ENCODE results near the gene IGFBP4. TPM values are rescaled to one million over a fixed set of nuclear protein-coding genes. Genes with fewer than 3 reads are reported as not detected.

Gene IGFBP4
- total and polyA plus RNA-seq, 4 donors: 197 to 565 (median 215) TPM

- no peaks in the 10 kb centered on the region for H3K36me3 ChIP-seq (ENCODE audit: control insufficient read depth in 4 of 4, insufficient read depth in 4 of 4, low read length in 4 of 4)
- no peak overlapping the region for H3K27ac ChIP-seq (ENCODE audit: low read depth in 1 of 2, low read length in 1 of 2)
- H3K9ac ChIP-seq (ENCODE audit: insufficient read depth in 1 of 2, low read length in 2 of 2): no peak overlapping the region
- no peak overlapping the region for H3K4me3 ChIP-seq
- 85 to 86% methylated on average over 7 of the region's 7 CpGs for WGBS, 2 donors
- peaks cover 0 to 4% (median 0%) of the 10 kb centered on the region in 3 donors for H3K27me3 ChIP-seq (ENCODE audit: control insufficient read depth in 3 of 3, insufficient read depth in 3 of 3, low read length in 2 of 3)
- peaks cover 0 to 18% (median 0%) of the 10 kb centered on the region in 5 donors for H3K4me1 ChIP-seq (ENCODE audit: control insufficient read depth in 5 of 5, insufficient read depth in 5 of 5, low read length in 5 of 5)
- ATAC-seq (ENCODE audit: insufficient read depth, low FRiP score) (no peak), DNase-seq (no peak)
- no peaks in the 10 kb centered on the region for H3K9me3 ChIP-seq (ENCODE audit: control insufficient read depth in 4 of 4, insufficient read depth in 3 of 4, low read length in 3 of 4)
- TF ChIP-seq, protein P1, sequence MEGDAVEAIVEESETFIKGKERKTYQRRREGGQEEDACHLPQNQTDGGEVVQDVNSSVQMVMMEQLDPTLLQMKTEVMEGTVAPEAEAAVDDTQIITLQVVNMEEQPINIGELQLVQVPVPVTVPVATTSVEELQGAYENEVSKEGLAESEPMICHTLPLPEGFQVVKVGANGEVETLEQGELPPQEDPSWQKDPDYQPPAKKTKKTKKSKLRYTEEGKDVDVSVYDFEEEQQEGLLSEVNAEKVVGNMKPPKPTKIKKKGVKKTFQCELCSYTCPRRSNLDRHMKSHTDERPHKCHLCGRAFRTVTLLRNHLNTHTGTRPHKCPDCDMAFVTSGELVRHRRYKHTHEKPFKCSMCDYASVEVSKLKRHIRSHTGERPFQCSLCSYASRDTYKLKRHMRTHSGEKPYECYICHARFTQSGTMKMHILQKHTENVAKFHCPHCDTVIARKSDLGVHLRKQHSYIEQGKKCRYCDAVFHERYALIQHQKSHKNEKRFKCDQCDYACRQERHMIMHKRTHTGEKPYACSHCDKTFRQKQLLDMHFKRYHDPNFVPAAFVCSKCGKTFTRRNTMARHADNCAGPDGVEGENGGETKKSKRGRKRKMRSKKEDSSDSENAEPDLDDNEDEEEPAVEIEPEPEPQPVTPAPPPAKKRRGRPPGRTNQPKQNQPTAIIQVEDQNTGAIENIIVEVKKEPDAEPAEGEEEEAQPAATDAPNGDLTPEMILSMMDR (IDR thresholded peaks at IDR 0.05; ENCODE audit: control extremely low read depth, extremely low read depth): no peak
Measured at GRCh38 chr17:40484973-40485530, 41.8 kb downstream of the IGFBP4 start.

DNA sequence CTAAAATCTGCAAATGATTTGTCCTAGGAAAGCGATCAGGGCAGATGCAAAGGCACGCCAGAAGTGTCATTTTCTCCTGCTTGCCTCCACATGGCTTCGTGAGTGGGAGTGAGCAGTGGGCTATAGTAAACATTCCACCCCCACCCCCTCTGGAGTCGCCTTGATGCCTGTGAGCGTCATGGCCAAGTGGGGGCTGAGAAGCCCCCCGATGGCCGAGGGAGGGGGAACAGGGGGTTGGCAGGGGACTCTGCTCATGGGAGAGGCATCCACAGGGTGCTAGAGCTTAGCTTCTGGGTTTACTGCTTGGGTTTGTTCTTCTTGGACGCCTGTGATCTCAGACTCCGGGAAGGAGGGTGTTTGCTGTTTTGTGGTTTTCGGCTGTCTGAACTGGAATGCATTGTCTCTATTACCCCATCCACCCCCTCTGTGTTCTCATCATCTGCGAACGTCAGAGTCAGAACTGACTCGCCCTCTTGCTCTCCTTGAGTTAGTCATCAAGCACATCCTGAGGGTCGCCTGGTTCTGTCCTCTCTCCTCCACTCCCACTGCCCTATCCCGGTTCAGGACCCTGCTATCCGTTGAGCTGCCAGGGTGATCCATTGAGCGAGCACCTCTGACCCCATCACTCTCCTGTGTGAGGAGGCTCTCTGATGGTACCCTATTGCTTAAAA is 42.7 kb downstream of the IGFBP4 start:
- DNase-seq: peak in 2 of 3 donors; percentile 37 to 51
- peaks cover 0 to 16% (median 5%) of the 10 kb centered on the region in 5 donors for H3K4me1 ChIP-seq (ENCODE audit: control insufficient read depth in 5 of 5, insufficient read depth in 5 of 5, low read length in 5 of 5)
- H3K27ac ChIP-seq (ENCODE audit: low read depth in 1 of 2, low read length in 1 of 2): peak overlapping the region; percentile 2 to 49
- H3K9me3 ChIP-seq (ENCODE audit: control insufficient read depth in 4 of 4, insufficient read depth in 3 of 4, low read length in 3 of 4): no peaks in the 10 kb centered on the region
- WGBS, 2 donors: 56 to 70% methylated on average over 17 of the region's 17 CpGs
- no peak overlapping the region for H3K9ac ChIP-seq (ENCODE audit: insufficient read depth in 1 of 2, low read length in 2 of 2)
- H3K27me3 ChIP-seq (ENCODE audit: control insufficient read depth in 3 of 3, insufficient read depth in 3 of 3, low read length in 2 of 3): peaks cover 0 to 4% (median 0%) of the 10 kb centered on the region in 3 donors
- TF ChIP-seq, protein P1 (IDR thresholded peaks at IDR 0.05; ENCODE audit: control extremely low read depth, extremely low read depth): no peak
- H3K4me3 ChIP-seq: no peak overlapping the region
- no peaks in the 10 kb centered on the region for H3K36me3 ChIP-seq (ENCODE audit: control insufficient read depth in 4 of 4, insufficient read depth in 4 of 4, low read length in 4 of 4)
- peak; percentile 67 for ATAC-seq (ENCODE audit: insufficient read depth, low FRiP score)

- Histone ChIP-seq H3K27ac (ENCODE audit: low read depth in 1 of 2, low read length in 1 of 2) (peak overlapping the region in 1 of 2 donors; percentile 46), H3K36me3 (ENCODE audit: control insufficient read depth in 4 of 4, insufficient read depth in 4 of 4, low read length in 4 of 4) (no peaks in the 10 kb centered on the region), H3K27me3 (ENCODE audit: control insufficient read depth in 3 of 3, insufficient read depth in 3 of 3, low read length in 2 of 3) (peaks cover 0 to 4% (median 0%) of the 10 kb centered on the region in 3 donors), H3K4me3 (no peak overlapping the region), H3K4me1 (ENCODE audit: control insufficient read depth in 5 of 5, insufficient read depth in 5 of 5, low read length in 5 of 5) (peaks cover 0 to 16% (median 5%) of the 10 kb centered on the region in 5 donors), H3K9ac (ENCODE audit: insufficient read depth in 1 of 2, low read length in 2 of 2) (no peak overlapping the region), H3K9me3 (ENCODE audit: control insufficient read depth in 4 of 4, insufficient read depth in 3 of 4, low read length in 3 of 4) (no peaks in the 10 kb centered on the region)
- peak; percentile 5 for ATAC-seq (ENCODE audit: insufficient read depth, low FRiP score)
- 66 to 78% methylated on average over 12 of the region's 12 CpGs for WGBS, 2 donors
- TF ChIP-seq, protein P1 (IDR thresholded peaks at IDR 0.05; ENCODE audit: control extremely low read depth, extremely low read depth): no peak
- no peak for DNase-seq
Measured at GRCh38 chr17:40486522-40487370, 43.5 kb downstream of the IGFBP4 start.
